ENCODE measurements around the gene EFNA2. TPM values are rescaled to one million over a fixed set of nuclear protein-coding genes. Genes with fewer than 3 reads are reported as not detected.
A peak's percentile ranks its signal among the peaks of the same experiment; 100 is the strongest.

The EFNA2 gene
- total and polyA plus RNA-seq, 2 of the 4 experiments (the other 2 are of a cell fraction), result not detected

GRCh38 chr19:1257475-1258162 is 28.1 kb upstream of the EFNA2 start:
- H3K27ac ChIP-seq (ENCODE audit: insufficient read depth, low read length), result peak overlapping the region; percentile 74
- no peak for TF ChIP-seq FOS (IDR thresholded peaks at IDR 0.05; ENCODE audit: low read depth, low read length)
- TF ChIP-seq POLR2A (IDR thresholded peaks at IDR 0.05; ENCODE audit: low read depth, low read length), result no peak
- TF ChIP-seq CHD1 (IDR thresholded peaks at IDR 0.05; ENCODE audit: low read depth, low read length), result no peak
- TF ChIP-seq BHLHE40 (IDR thresholded peaks at IDR 0.05; ENCODE audit: low read depth, low read length), result no peak
- no peak for TF ChIP-seq NFE2L2 (IDR thresholded peaks at IDR 0.05; ENCODE audit: low read depth, low read length)
- no peak for TF ChIP-seq RAD21 (IDR thresholded peaks at IDR 0.05; ENCODE audit: low read length)
- TF ChIP-seq MAFK (IDR thresholded peaks at IDR 0.05; ENCODE audit: low read depth, low read length), result no peak
- no peak for TF ChIP-seq MXI1 (IDR thresholded peaks at IDR 0.05; ENCODE audit: borderline replicate concordance, low read depth, low read length)
- TF ChIP-seq SMC3 (IDR thresholded peaks at IDR 0.05; ENCODE audit: low read depth, low read length), result no peak
- TF ChIP-seq CEBPB (IDR thresholded peaks at IDR 0.05; ENCODE audit: low read depth, low read length), result no peak
- TF ChIP-seq RFX5 (IDR thresholded peaks at IDR 0.05; ENCODE audit: low read depth, low read length), result no peak
- TF ChIP-seq ELK1 (IDR thresholded peaks at IDR 0.05; ENCODE audit: borderline replicate concordance, low read depth, low read length), result no peak
- TF ChIP-seq MAZ (IDR thresholded peaks at IDR 0.05; ENCODE audit: borderline replicate concordance, low read depth, low read length), result no peak
- TF ChIP-seq, protein P1, sequence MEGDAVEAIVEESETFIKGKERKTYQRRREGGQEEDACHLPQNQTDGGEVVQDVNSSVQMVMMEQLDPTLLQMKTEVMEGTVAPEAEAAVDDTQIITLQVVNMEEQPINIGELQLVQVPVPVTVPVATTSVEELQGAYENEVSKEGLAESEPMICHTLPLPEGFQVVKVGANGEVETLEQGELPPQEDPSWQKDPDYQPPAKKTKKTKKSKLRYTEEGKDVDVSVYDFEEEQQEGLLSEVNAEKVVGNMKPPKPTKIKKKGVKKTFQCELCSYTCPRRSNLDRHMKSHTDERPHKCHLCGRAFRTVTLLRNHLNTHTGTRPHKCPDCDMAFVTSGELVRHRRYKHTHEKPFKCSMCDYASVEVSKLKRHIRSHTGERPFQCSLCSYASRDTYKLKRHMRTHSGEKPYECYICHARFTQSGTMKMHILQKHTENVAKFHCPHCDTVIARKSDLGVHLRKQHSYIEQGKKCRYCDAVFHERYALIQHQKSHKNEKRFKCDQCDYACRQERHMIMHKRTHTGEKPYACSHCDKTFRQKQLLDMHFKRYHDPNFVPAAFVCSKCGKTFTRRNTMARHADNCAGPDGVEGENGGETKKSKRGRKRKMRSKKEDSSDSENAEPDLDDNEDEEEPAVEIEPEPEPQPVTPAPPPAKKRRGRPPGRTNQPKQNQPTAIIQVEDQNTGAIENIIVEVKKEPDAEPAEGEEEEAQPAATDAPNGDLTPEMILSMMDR (conservative IDR thresholded peaks at IDR 0.05; ENCODE audit: low read depth, low read length), result no peak
- TF ChIP-seq USF2 (IDR thresholded peaks at IDR 0.05; ENCODE audit: low read depth, low read length), result no peak

More at GRCh38 chr19:1257475-1258162, 28.1 kb upstream of the EFNA2 start:
- Histone ChIP-seq H2BK15ac (ENCODE audit: low read depth, low read length) (no peak overlapping the region), H3K36me3 (ENCODE audit: control insufficient read depth, insufficient read depth, low read length) (peaks cover 52% of the 10 kb centered on the region), H3K79me1 (ENCODE audit: low read depth in 1 of 2, low read length in 2 of 2) (peaks cover 0 to 62% of the 10 kb centered on the region in 2 experiments; a peak in 2 of 4 replicates), H2AFZ (replicated peaks; ENCODE audit: low read length, poor library complexity) (no peak overlapping the region), H3K4me1 (ENCODE audit: control insufficient read depth, insufficient read depth, low read length) (peaks cover 52% of the 10 kb centered on the region), H3K4ac (ENCODE audit: low read depth, low read length) (no peak overlapping the region; the same call in 1 of the 2 replicates), H3K9me1 (ENCODE audit: insufficient read depth, low read length) (peaks cover 3% of the 10 kb centered on the region; the same call in 1 of the 2 replicates), H4K20me1 (ENCODE audit: insufficient read depth, low read length) (peaks cover 75% of the 10 kb centered on the region), H2BK120ac (ENCODE audit: low read depth, low read length) (no peak overlapping the region; the same call in 1 of the 2 replicates), H2AK5ac (ENCODE audit: low read depth, low read length) (no peak overlapping the region; the same call in 1 of the 2 replicates), H2BK5ac (ENCODE audit: low read depth, low read length, poor library complexity, severe bottlenecking) (peak overlapping the region; percentile 45), H2AK9ac (replicated peaks; ENCODE audit: low read depth, low read length, poor library complexity) (peak overlapping the region; percentile 31), H3K9me3 (ENCODE audit: control insufficient read depth, insufficient read depth, low read length) (no peaks in the 10 kb centered on the region), H3K18ac (ENCODE audit: low read depth, low read length) (no peak overlapping the region), H2BK20ac (ENCODE audit: low read depth, low read length) (no peak overlapping the region; the same call in 1 of the 2 replicates), H4K91ac (ENCODE audit: insufficient read depth, low read depth, low read length) (no peak overlapping the region), H3K4me3 (ENCODE audit: insufficient read depth, low read depth, low read length) (no peak overlapping the region), H3K14ac (replicated peaks; ENCODE audit: low read depth, low read length) (no peak overlapping the region), H3K27me3 (ENCODE audit: control insufficient read depth, insufficient read depth, low read length) (no peaks in the 10 kb centered on the region), H3K9ac (ENCODE audit: low read depth, low read length) (no peak overlapping the region), H3K56ac (ENCODE audit: extremely low read depth, insufficient read depth, low read length) (no peak overlapping the region), H4K8ac (ENCODE audit: low read depth in 2 of 2, low read length in 2 of 2) (0 out of 4 replicates have a peak overlapping the region, but pooled peaks of 1 of the 2 experiments have one; percentile 56), H4K5ac (ENCODE audit: low read depth, low read length) (no peak overlapping the region), H3K23ac (ENCODE audit: low read depth, low read length) (peak overlapping the region; percentile 74), H3K4me2 (ENCODE audit: low read depth, low read length) (no peak overlapping the region)
- WGBS, 2 experiments (ENCODE audit: extremely low coverage in 2 of 2, insufficient read length in 1 of 2), result 91% methylated on average over 6 of the region's 23 CpGs; no CpG with 5 or more reads in 1 of the 2 experiments
- POLR2A ChIA-PET (ENCODE audit: unreplicated experiment), result no interaction called here
- in situ Hi-C loops (cut with MboI; ENCODE audit: low sequenced_read_pairs) (no loop called here), intact Hi-C loops (cut with micrococcal nuclease) (no loop called here), dilution Hi-C loops (cut with HindIII; ENCODE audit: low sequenced_read_pairs, unreplicated experiment) (no loop called here)
- CTCF ChIA-PET, result no interaction called here
- ATAC-seq (ENCODE audit: low read depth) (no peak), DNase-seq (no peak)
- no TSS peak for BruUV-seq (replicated peaks)

All from IMR-90 (cell line).